HG02571 (cell line): Measurements from ENCODE around the gene MPPE1.
"Not testable (repeated sequence)": the region's sequence is repeated elsewhere in the genome, so short reads cannot be mapped to it uniquely, and the experiment has no call there.

Experiments used
- ATAC-seq: cut with Tn5 transposase; IDR thresholded peaks from one replicate; pipeline ENCODE4 v1.9.1; 2021; ENCODE audit warnings: mild to moderate bottlenecking, moderate library complexity; ENCODE audit not compliant: unreplicated experiment

The MPPE1 gene

DNA sequence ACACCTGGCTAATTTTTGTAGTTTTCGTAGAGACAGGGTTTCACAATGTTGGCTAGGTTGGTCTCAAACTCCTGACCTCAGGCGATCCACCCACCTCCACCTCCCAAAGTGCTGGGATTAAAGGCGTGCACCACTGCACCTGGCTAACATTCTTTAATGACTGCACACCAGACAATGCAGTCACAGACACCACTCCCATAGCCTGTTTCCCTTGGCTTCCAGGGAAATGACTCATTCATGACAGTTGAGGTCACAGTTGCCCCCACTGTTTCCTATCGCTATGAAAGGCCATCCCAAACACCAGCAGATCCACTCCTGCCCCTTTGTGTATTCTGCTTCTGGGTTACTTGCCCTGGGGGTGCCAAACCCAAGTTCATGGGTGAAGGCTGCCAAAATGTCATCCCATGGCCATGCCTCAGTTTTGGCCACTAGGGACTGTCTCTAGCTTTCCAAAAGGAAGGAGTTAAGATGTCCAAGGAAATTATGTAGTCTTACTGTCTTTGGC, 48.2 kb downstream of the MPPE1 start:
- no peak for ATAC-seq

DNA sequence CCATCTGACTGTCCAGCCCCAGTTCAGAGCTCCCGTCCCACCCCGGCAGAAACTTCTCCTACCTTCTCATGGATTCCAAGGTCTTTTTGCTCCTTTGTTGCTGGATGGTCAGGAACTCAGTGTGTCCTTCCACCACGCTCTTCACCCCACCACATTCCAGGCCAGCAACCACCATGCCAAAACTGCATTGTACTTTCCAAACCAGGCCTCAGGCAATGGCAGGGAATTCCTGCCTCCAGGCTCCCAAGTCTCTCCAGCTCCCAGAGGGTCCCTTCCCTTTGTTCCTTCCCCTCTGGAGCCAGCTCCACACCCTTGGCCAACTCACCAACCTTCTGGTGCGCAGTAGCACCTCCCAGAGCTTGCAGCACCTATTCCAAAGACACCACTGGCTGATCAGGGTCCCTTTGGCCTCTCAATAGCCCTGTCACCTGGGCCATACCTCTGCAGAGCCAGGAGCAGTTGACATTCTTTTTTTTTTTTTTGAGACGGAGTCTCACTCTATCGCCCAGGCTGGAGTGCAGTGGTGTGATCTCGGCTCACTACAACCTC, 48.8 kb downstream of the MPPE1 start:
- ATAC-seq, result no peak

- ATAC-seq, result no peak
Observed at GRCh38 chr18:11857177-11857887, 50.8 kb downstream of the MPPE1 start.

DNA sequence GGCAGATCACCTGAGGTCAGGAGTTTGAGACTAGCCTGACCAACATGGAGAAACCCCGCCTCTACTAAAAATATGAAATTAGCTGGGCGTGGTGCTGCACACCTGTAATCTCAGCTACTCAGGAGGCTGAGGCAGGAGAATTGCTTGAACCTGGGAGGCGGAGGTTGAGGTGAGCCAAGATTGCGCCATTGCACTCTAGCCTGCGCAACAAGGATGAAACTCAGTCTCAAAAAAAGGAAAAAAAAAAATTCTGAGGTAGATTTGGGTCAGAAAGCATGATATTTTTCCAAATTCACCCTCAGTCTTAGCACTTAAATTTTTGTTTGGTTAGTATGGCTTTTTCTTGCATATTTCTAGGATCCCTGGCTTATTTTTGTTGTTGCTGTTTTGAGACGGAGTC, 53.6 kb downstream of the MPPE1 start:
- not testable (repeated sequence) for ATAC-seq

DNA sequence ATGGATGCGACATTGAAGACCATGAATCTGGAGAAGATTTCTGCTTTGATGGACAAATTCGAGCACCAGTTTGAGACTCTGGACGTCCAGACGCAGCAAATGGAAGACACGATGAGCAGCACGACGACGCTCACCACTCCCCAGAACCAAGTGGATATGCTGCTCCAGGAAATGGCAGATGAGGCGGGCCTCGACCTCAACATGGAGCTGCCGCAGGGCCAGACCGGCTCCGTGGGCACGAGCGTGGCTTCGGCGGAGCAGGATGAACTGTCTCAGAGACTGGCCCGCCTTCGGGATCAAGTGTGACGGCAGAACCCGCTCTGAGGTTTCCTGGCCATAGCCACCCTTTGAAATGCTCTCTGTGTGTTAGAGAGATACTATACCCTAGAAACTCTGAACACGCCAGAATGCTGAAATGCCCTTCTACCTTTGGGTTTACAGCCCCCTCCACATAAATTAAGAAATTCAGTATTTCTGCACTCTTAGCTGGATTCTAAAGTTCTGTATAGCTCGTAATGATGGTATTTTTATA, 56.2 kb downstream of the MPPE1 start:
- ATAC-seq, result peak; percentile 26

GRCh38 chr18:11851146-11851805, 56.8 kb downstream of the MPPE1 start, which contains the start of gene CHMP1B:
CHMP1B (plus strand) TSS chr18:11851413; CDS start chr18:11851512, 99 bp downstream.
- ATAC-seq, result peak; percentile 92

DNA sequence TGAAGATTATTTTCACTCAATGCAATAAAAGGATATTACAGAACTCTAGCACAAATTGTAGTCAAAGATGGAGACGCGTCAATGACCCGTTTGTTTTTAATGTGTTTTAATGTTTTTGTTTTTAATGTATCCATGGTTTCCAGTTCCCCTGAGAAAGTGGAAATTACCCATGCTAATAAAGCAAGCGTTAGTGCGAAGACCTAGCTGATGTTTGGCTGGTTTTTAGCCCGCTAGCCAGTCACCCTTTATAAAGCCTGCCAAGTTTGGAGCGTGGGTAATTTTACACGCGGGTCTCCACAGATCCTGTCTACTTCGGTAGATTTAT, 57.3 kb downstream of the MPPE1 start:
- ATAC-seq, result peak; percentile 19

DNA sequence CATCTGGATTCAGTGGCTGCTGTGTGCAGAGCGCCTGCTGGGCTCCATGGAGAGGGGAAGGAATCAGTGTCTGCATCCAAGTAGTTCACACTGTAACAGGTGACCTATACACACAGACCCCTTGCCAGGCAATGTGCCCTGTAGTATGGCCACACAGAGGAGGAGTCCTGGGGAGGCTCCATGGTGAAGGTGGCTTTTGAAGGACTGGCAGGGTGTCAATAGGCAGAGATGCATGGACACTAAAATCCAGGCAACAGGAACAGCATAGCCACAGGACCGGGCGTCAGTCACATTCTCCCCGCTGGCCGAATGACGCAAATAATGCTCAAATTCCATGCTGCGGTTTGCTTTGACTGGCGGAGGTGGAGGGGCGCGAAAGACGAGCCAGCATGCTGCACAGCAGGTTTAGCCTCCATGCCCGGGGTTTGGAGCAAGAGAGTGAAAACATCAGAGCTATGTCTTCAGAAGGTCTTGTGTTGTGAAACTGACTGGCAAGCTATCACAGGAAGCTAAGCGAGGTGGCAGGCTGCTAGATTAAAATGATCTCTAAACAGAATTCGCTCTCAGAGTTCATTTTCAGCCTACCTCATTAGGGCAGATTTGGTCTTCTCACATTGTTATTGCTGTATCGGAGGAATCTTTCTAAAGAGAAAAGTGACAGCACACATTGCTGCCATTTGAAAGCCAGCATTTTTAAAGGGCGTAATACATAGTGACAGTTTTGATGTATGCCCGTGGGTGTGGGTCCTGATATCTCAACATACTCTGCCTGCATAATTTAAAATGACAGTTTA, 58.1 kb downstream of the MPPE1 start:
- no peak for ATAC-seq

DNA sequence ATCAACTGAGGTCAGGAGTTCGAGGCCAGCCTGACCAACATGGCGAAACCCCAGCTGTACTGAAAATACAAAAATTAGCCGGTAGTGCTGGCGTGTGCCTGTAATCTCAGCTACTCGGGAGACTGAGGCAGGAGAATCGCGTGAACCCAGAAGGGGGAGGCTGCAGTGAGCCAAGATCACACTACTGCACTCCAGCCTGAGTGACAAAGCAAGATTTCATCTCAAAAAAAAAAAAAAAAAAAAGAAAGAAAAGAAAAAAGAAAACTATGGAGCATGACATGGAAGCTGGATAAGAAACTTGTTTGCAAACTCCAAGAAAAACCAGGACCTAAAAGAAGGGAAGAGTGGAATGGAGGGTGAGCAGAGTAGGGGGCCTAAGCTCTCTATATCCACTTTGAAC, 58.8 kb downstream of the MPPE1 start:
- no peak for ATAC-seq

- ATAC-seq, result no peak
Observed at GRCh38 chr18:11847811-11848210, 60.3 kb downstream of the MPPE1 start.

DNA sequence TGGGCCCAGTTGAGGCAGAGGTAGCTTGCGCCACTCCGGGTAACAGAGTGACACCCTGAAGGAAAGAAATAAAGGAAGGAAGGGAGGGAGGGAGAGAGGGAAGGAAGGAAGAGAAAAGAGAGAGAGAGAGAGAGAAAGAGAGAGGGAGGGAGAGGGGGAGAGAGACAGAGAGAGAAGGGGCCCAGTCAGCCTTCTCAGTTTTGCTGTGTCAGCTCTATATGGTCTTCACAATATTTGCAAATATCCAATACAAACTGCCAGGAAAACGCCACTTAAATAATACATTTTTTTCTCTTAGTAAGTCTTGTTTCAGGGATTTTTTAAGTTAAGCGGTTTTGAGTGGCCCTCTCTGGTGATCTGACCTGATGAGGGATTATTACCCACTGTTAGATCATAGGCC, 62.5 kb downstream of the MPPE1 start:
- ATAC-seq, result no peak

DNA sequence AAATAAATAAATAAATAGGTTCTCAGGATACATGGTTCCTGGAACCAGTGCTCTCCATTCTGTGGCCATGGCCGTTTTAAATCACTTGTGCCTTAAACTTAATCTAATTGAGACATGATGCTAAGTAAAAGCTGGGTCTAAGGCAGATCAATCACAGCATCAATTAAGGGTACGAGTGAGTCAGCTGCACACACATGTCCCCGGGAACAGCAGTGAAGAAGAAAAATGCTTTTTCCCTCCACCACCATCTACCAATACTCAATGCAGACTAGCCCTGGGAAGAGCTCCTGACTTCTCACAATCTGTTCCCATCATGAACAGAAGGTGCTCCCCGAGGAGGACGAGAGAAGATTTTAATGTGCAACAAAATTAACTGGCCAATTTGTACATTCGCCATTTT, 63.7 kb downstream of the MPPE1 start:
- no peak for ATAC-seq

- no peak for ATAC-seq
Observed at GRCh38 chr18:11842562-11842961, 65.6 kb downstream of the MPPE1 start.

- ATAC-seq, result no peak
Observed at GRCh38 chr18:11840493-11840892, 67.6 kb downstream of the MPPE1 start.

DNA sequence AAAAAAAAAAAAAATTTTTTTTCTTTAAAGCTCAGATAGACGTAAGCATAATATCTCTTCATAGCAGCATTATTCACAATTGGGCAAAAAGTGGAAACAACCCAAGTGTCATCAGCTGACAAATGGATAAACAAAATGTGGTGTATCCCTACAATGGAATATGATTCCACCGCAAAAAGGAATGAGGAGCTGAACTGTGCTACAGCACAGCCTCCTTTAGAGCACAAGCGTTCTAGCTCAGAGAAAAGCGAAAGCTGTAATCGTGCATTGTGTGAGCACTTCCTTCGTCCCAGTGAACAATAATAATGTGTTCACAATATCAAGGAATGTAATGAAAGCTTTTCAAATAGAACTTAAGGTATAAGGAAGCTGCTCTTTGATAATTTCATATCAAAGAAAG, 68.6 kb downstream of the MPPE1 start:
- ATAC-seq, result no peak

DNA sequence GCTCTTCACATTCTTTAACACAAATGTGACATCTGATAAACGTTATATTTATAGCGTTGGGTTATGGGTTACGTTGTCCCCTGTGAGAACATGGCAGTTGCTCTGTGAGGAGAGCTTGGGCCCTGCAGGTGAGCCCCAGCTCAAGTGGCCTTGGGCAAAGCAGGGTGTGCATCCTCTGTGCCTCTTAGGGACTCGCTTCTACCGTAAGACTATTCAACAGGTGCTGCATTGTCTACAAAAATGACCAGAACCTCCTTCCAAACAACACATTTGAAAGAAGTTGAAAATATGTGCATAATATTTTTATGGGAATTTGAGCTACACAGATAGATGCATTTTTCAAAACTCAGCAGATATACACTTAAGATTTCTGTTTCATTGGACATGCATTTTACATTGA, 73.3 kb downstream of the MPPE1 start:
- ATAC-seq, result no peak
